Hippocampal formation (tissue), 2 donors: ENCODE measurements around the gene PRR30.

Experiments
- DNase-seq, 2 donors: peaks; one replicate each; lab custom pipeline; 2025; lab: John Stamatoyannopoulos, UW

PRR30 gene

GRCh38 chr2:27097341-27097740 is 41.9 kb downstream of the PRR30 start:
- DNase-seq, result no peak

DNA sequence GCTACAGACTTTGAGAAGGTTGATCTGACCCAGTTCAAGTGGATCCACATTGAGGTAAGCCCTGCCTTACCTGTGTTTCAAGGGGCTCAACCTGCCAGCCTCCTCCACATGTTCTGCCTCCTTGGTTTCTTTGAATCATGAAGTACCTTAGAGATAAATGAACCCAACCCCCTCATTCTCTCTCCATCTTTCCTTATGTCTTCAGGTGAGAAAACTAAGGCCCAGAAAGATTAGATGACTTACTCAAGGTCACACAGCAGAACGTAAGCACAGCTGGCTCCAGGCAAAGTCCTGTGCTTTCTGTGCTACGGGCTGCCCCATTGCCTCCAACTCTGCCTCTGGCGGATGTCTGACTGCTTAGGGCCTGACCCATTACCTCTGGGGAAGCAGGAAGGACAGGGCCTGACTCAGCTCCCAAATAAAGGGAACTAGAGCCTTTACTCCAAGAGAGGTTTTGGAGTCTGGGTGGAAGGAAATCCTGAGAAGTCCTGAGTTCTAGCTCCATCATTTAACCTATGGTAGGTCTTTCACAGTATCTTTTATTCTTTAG is 42.4 kb downstream of the PRR30 start:
- no peak for DNase-seq

DNA sequence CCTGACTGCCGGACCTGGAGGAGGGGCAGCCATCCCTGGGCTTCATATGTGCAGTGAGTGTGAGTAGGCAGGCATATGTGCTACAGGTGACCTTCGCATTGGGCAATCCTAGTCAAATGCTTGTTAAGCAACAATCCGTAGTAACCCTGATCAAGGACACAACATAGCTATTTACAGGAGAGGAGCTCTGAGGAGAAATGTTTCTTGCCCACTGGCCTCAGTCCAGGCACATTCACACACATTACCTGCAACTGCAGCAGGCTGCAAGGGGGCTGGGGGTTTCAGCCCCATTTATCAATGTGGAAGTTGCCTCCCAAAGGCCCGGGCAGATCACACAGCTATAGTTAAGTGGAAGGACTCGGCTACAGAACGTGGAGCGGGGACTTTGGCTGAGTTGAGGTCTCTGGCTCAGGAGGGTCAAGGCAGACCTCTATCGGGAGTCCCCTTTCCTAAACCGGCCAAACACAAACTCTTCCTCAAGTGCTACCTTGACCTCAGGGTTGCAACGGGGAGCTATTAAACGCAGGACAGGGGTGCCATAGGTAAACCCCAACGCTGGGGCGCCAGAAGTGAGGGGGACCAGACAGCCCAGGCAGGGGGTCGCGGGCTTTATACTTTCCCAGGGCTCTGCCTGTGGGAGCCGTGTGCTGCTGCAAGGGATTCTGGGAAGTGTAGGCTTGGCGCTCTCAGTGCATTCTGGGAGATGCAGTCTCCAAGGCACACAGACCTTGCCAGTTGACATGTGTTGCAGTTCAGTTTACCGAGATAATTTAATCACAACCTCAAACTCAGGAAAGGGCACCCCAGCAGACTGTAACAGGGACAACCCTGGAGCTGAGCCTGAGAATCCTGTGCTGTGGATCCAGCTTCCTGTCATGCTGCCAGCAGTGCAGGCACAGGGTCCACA is 43.2 kb downstream of the PRR30 start:
- DNase-seq, result peak; percentile 54 to 60

- no peak for DNase-seq
Observed at GRCh38 chr2:27095427-27095744, 43.8 kb downstream of the PRR30 start.

GRCh38 chr2:27094353-27094984 is 44.7 kb downstream of the PRR30 start:
- DNase-seq, result no peak

DNA sequence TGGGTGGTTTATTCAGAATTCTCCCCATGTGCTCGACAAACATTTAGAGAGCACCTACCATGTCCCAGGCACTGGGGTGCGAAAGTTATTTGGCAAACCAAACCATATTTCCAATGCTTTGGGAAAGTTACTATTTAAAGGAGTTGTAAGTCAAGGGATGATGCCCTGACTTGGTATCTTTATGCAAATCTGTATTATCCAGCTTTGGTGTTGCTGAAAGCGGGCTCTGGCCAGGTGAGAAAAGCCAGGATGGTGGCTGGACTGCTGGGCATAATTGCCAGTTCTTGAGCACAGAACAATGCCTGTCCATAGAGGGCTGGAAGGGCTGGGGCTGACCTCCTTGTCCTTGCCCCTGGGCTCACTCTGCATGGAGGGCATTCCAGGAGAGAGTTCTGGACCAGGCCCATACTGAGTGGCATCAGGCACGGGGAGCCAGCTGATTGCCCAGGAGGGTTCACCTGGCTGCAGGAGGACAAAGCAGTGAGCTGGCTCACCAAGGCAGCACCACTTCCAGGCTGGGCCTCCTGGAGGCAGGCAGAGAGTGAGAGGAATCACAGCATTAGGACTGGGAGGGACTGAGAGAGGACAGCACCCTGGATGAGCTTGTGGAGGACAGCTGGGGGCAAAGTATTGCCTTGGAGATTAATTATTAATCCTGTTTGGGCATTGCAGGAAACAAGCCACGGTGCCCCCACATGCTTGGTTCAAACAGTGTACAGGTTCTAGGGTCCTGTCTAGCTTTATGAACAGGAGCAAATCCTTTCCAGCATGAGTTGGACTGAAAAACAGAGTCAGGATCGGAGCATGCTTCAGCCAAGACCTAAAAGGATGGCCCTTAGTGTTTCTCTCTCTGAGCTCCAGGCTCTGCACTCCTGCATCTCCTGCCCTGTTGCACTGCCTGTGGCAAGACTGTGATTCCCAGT is 45.5 kb downstream of the PRR30 start:
- DNase-seq, result no peak

DNA sequence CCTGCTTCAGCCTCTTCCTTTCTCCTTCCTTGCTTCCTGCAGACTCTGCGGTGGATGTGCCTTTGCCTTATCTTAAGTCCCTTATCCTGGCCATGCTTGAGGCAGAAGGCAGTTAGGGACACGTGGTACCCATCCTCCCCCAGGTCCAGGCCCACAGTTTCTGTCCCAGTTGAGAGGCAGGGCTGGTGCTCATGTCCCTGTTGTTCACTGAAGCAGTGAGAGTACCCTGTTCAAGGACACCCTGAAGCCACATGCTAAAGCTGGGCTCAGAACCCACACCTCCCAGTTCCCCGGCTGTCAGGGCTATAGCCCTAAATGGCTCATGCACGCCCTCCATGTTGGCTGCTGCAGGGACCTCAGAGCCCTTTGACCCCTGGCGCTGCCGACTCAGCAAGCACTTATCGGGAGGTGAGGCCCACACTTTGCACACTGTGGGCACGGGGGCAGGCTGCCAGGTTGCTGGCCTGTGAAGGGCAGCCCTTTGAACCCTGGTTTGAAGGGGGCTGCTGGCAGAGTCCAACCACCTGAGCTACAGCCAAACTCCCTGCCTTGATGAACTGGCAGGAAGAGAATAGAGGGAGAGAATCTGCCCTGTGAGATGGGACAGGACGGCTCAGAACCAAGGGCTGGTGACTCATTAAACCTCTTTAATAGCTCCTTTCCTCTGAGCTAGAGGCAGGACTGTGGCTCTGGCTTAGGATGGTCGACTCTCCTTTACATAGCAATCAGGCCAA is 46.3 kb downstream of the PRR30 start:
- no peak for DNase-seq

GRCh38 chr2:27091746-27092695 is 47.2 kb downstream of the PRR30 start:
- DNase-seq, result no peak

- no peak for DNase-seq
Observed at GRCh38 chr2:27089111-27089954, 49.9 kb downstream of the PRR30 start.

GRCh38 chr2:27088634-27089033 is 50.6 kb downstream of the PRR30 start:
- DNase-seq, result no peak

DNA sequence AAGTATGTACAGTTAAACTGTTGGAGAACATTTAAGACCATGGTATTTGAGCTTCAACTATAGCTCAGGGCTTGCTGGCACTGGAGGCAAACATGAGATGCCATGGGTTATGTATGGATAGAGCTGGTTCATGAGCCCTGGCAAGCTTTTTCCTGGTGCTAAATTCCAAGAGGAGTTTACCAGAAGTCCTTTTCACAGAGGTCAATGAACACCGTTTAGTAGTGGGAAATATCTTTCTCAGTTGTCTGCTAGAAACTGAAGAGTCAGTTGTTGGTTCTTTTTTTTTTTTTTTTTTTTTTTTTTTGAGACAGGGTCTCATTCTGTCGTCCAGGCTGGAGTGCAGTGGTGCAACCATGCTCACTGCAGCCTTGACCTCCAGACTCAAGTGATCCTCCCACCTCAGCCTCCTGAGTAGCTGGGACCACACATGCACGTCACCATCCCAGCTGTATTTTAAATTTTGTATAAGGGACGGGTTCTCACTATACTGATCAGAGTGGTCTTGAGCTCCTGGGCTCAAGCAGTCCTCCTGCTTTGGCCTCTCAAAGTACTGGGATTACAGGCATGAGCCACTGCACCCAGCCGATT is 51.3 kb downstream of the PRR30 start:
- no peak for DNase-seq
